Nephron (organoid): ENCODE measurements around the gene DDO.

ENCODE experiments used
- H3K27ac Mint-ChIP-seq, 3 experiments: 2 replicates each; pipeline ENCODE4 v1.8.0; 2020; ENCODE audit warnings: mixed read lengths in 3 of 3, mild to moderate bottlenecking in 2 of 3, moderate library complexity in 1 of 3
- H3K27me3 Mint-ChIP-seq: 2 replicates; pipeline ENCODE4 v1.8.0; 2021; ENCODE audit warnings: low read depth, mild to moderate bottlenecking, moderate library complexity, mixed read lengths
- H3K36me3 Mint-ChIP-seq: 2 replicates; pipeline ENCODE4 v1.8.0; 2020; ENCODE audit warnings: low read depth, mixed read lengths
- H3K4me1 Mint-ChIP-seq: 2 replicates; pipeline ENCODE4 v1.8.0; 2020; ENCODE audit warnings: mixed read lengths
- H3K4me3 Mint-ChIP-seq, 3 experiments: 2 replicates each; pipeline ENCODE4 v1.8.0; 2020; ENCODE audit warnings: mild to moderate bottlenecking in 3 of 3, mixed read lengths in 3 of 3, moderate library complexity in 2 of 3
- H3K9me3 Mint-ChIP-seq: 2 replicates; pipeline ENCODE4 v1.8.0; 2020; ENCODE audit warnings: mixed read lengths
- TF ChIP-seq, protein P1 (sequence below), 3 experiments: fragments of 200-600 bp; sonication (generic); IDR thresholded peaks; one replicate each; pipeline ENCODE4 v1.5.0; 2021; ENCODE audit warnings: antibody characterized with exemption in 3 of 3; ENCODE audit not compliant: unreplicated experiment in 3 of 3

DDO gene

DNA sequence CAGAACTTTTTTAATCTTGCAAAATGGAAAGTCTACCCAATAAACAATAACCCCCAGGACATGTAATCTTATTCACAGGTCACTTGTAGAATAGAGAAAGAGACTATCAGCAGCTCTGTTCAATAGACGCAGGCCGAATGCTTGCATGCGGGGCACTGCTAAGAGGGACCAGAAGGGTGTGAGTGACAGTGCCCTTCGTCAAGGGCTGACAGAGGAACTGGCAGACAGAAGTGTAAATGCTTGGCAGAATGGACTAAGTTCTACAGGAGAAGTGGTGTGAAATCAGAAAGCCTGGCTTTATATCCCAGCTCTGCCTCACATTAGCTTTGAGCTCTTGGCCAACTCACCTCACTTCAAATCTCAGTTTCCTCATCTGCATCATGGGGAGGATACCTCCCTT is 21.0 kb downstream of the DDO start:
- H3K4me1 Mint-ChIP-seq = peaks cover 36% of the 10 kb centered on the region
- TF ChIP-seq, protein P1, sequence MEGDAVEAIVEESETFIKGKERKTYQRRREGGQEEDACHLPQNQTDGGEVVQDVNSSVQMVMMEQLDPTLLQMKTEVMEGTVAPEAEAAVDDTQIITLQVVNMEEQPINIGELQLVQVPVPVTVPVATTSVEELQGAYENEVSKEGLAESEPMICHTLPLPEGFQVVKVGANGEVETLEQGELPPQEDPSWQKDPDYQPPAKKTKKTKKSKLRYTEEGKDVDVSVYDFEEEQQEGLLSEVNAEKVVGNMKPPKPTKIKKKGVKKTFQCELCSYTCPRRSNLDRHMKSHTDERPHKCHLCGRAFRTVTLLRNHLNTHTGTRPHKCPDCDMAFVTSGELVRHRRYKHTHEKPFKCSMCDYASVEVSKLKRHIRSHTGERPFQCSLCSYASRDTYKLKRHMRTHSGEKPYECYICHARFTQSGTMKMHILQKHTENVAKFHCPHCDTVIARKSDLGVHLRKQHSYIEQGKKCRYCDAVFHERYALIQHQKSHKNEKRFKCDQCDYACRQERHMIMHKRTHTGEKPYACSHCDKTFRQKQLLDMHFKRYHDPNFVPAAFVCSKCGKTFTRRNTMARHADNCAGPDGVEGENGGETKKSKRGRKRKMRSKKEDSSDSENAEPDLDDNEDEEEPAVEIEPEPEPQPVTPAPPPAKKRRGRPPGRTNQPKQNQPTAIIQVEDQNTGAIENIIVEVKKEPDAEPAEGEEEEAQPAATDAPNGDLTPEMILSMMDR (IDR thresholded peaks at IDR 0.05; ENCODE audit: unreplicated experiment in 3 of 3) = no peak
- no peaks in the 10 kb centered on the region for H3K9me3 Mint-ChIP-seq
- H3K4me3 Mint-ChIP-seq = no peak overlapping the region
- no peaks in the 10 kb centered on the region for H3K36me3 Mint-ChIP-seq
- no peak overlapping the region for H3K27ac Mint-ChIP-seq
- no peaks in the 10 kb centered on the region for H3K27me3 Mint-ChIP-seq

DNA sequence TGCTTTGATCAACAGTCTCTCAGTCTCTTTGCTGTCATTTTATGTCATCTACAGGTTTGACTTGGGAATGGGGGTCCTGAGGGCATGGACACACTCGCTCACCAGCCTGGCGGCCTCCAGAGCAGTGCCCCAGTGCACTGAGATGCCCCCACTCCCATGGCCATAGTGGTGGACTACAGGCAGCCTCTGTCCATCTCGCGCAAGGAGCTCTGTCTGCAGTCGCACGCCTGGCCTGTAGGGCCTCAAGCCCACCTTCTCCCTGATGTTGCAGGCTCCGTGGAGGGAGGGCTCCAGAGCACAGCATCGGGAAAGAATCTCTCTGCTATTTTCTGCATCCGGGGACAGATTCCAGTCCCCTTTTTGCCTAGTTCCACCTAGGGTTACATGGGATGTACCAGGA is 22.6 kb downstream of the DDO start:
- Mint-ChIP-seq H3K4me3 (no peak overlapping the region), H3K27ac (no peak overlapping the region), H3K36me3 (no peaks in the 10 kb centered on the region), H3K27me3 (no peaks in the 10 kb centered on the region), H3K9me3 (no peaks in the 10 kb centered on the region), H3K4me1 (peaks cover 26% of the 10 kb centered on the region)
- TF ChIP-seq, protein P1 (IDR thresholded peaks at IDR 0.05; ENCODE audit: unreplicated experiment in 3 of 3) = no peak

DNA sequence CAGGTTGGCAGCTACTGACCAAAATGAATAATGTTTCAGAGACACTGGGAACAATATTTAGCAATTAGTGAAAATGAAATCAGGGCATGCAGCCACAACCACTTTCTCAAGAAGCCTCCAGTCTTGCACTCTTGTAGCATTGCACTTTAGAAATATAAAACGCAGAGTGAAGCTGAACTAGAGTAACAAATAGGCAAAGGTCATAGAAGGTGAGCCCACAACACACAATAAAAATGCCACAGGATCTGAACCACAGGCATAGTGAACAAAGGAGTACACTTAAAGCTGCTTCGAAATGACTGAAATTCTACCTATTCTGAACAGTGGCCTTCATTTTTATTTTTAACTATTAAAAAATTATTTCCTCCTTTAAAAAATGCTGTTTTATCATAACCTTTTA is 25.0 kb downstream of the DDO start:
- H3K27ac Mint-ChIP-seq = peak overlapping the region in 2 of 3 experiments; percentile 8 to 27
- H3K9me3 Mint-ChIP-seq = no peaks in the 10 kb centered on the region
- no peak overlapping the region for H3K4me3 Mint-ChIP-seq
- peaks cover 20% of the 10 kb centered on the region for H3K4me1 Mint-ChIP-seq
- TF ChIP-seq, protein P1 (IDR thresholded peaks at IDR 0.05; ENCODE audit: unreplicated experiment in 3 of 3) = no peak
- no peaks in the 10 kb centered on the region for H3K27me3 Mint-ChIP-seq
- H3K36me3 Mint-ChIP-seq = no peaks in the 10 kb centered on the region

DNA sequence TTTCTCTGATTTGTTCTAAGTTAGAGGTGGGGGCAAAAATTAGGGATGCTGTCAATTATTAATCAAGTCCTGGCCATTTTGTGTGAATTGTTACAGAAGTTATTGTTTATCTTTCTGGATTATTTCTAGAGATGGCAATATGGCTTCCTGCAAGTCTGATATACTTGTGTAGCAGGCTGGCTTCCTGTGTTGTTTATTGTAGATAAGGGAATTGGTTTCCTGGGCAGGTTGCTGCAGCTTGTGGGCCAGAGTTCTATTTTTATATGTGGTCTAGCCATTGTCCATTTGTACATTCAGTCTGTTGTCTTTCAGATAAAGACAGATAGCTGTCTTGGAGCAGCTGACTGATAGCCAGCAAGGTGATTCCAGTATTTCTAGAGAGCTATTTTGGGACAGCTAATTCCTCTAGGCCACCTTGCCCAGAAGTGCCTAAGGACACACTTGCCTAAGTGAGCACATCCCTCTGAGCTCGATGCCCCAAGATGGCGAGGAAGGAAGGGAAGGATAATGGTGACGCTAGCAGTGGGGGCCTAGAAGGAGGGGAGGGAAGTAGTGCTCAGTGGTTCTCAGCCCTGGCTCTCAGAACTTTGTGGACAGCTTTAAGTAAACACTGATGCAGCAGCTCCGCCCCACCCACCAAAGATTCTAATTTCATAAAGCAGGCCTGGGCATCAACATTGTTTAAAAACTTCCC is 25.5 kb downstream of the DDO start:
- Mint-ChIP-seq H3K36me3 (no peaks in the 10 kb centered on the region), H3K9me3 (no peaks in the 10 kb centered on the region), H3K27me3 (no peaks in the 10 kb centered on the region), H3K4me1 (peaks cover 16% of the 10 kb centered on the region), H3K27ac (peak overlapping the region in 2 of 3 experiments; percentile 8 to 11), H3K4me3 (no peak overlapping the region)
- TF ChIP-seq, protein P1 (IDR thresholded peaks at IDR 0.05; ENCODE audit: unreplicated experiment in 3 of 3) = no peak

DNA sequence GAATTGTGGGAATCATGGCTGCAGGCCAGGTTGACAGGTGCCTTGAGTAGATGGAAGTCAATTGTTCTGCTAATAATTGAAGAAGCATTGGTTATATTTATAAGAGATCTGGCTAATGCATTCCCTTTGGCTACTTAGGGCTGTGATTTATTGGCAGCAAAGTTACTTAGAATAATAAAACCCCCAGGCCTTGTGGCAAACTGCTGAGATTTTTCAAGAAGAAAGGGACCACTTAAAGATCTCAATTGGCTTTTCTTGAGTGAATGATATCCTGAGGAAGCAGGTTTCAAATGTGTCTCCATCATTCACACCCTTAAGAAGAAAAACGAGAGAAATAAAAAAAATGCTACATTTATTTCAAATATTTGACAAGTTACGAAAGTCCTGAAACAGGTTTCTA is 27.4 kb downstream of the DDO start:
- TF ChIP-seq, protein P1 (IDR thresholded peaks at IDR 0.05; ENCODE audit: unreplicated experiment in 3 of 3) = no peak
- no peak overlapping the region for H3K27ac Mint-ChIP-seq
- H3K27me3 Mint-ChIP-seq = no peaks in the 10 kb centered on the region
- no peaks in the 10 kb centered on the region for H3K36me3 Mint-ChIP-seq
- H3K4me3 Mint-ChIP-seq = no peak overlapping the region
- H3K4me1 Mint-ChIP-seq = peaks cover 16% of the 10 kb centered on the region
- H3K9me3 Mint-ChIP-seq = no peaks in the 10 kb centered on the region

DNA sequence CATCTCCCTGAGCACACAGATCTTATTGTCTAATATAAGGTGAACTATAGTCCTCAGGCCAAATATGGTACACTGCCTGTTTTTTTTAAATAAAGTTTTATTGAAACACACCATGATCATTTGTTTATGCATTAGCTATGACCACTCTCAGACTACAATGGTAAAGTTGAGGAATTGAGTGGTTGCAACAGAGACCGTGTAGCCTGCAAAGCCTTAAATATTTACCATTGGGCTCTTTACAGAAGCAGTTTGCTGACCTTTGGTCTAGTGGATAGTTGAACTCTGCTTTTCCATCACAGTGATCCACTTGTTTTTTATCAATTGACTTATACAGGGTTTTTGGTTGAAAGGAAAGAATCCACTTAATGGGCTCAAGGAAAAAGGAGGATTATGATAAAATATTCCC is 29.9 kb downstream of the DDO start:
- TF ChIP-seq, protein P1 (IDR thresholded peaks at IDR 0.05; ENCODE audit: unreplicated experiment in 3 of 3) = no peak
- Mint-ChIP-seq H3K4me1 (peaks cover 5% of the 10 kb centered on the region), H3K4me3 (no peak overlapping the region), H3K27me3 (no peaks in the 10 kb centered on the region), H3K9me3 (peaks cover 8% of the 10 kb centered on the region), H3K27ac (no peak overlapping the region), H3K36me3 (no peaks in the 10 kb centered on the region)
